Endothelial cell of umbilical vein (primary cell): Measurements from ENCODE around the gene HOXC12. TPM values are rescaled to one million over a fixed set of nuclear protein-coding genes. Genes with fewer than 3 reads are reported as not detected.

Source experiments
- BruUV-seq: library from RNA; stranded (reverse); fragments of 400-500 nt; replicated peaks from 2 replicates; lab custom pipeline; 2021; lab: Mats Ljungman, UMichigan
- CTCF ChIA-PET: fragments of 300-600, 350-600 bp; sonication (Branson Sonifier 250); formaldehyde crosslinking; loops from one replicate; lab custom pipeline; 2021; ENCODE audit warnings: antibody characterized with exemption, inconsistent platforms; lab: Charles Lee
- POLR2A ChIA-PET: fragments of 300-600, 350-600 bp; sonication (Branson Sonifier 250); formaldehyde crosslinking; loops from one replicate; lab custom pipeline; 2021; ENCODE audit warnings: antibody characterized with exemption, inconsistent platforms; lab: Charles Lee
- DNase-seq: peaks from one replicate; pipeline ENCODE4 v3.0.0-alpha.2; 2011; ENCODE audit warnings: low read depth, low spot score
- FAIRE-seq: peaks from 2 replicates; lab custom pipeline; 2011; peaks lifted over from hg19 to GRCh38; lab: Jason Lieb, UNC
- H2AFZ ChIP-seq: 2 replicates; pipeline ENCODE4 v1.6.0; 2012; ENCODE audit warnings: low read depth, low read length, control low read depth, inconsistent platforms
- H3K27ac ChIP-seq: 2 replicates; pipeline ENCODE4 v1.5.1; 2011; ENCODE audit warnings: low read depth, mild to moderate bottlenecking, control low read depth, low read length, moderate library complexity; ENCODE audit not compliant: insufficient read depth
- H3K27me3 ChIP-seq, 2 experiments: 2 replicates each; pipeline versions ENCODE4 v1.6.0 to v1.6.1; 2011; ENCODE audit warnings: low read length in 2 of 2, mixed read lengths in 1 of 2; ENCODE audit not compliant: control insufficient read depth in 2 of 2, insufficient read depth in 2 of 2
- H3K36me3 ChIP-seq, 2 experiments: 2 replicates in 1 of 2; 3 replicates in 1 of 2; pipeline ENCODE4 v1.5.1; 2011; ENCODE audit warnings: low read length in 2 of 2, mild to moderate bottlenecking in 1 of 2, moderate library complexity in 1 of 2; ENCODE audit not compliant: control insufficient read depth in 2 of 2, insufficient read depth in 2 of 2; ENCODE audit errors: extremely low read depth in 1 of 2
- H3K4me1 ChIP-seq: 3 replicates; pipeline ENCODE4 v1.5.1; 2011; ENCODE audit warnings: mild to moderate bottlenecking, low read length; ENCODE audit not compliant: control insufficient read depth, insufficient read depth; ENCODE audit errors: extremely low read depth
- H3K4me2 ChIP-seq: 2 replicates; pipeline ENCODE4 v1.6.1; 2011; ENCODE audit warnings: low read length, control low read depth, mixed read lengths; ENCODE audit not compliant: insufficient read depth
- H3K4me3 ChIP-seq, 3 experiments: fragments of 200-600 bp in 1 of 3; sonication (generic), shearing (Covaris generic) in 1 of 3; replicated peaks in 1 of 3; 2 replicates each; pipeline ENCODE4 v1.5.1; 2011 to 2016; ENCODE audit warnings: control low read depth in 3 of 3, low read length in 3 of 3, mild to moderate bottlenecking in 2 of 3, inconsistent platforms in 1 of 3, low read depth in 1 of 3, moderate library complexity in 1 of 3; ENCODE audit not compliant: insufficient read depth in 1 of 3
- H3K79me2 ChIP-seq: 2 replicates; pipeline ENCODE4 v1.6.0; 2012; ENCODE audit warnings: low read length, inconsistent platforms; ENCODE audit not compliant: control insufficient read depth, insufficient read depth
- H3K9ac ChIP-seq: replicated peaks from 2 replicates; pipeline ENCODE3; 2011; ENCODE audit warnings: low read length, control low read depth; ENCODE audit not compliant: insufficient read depth; ENCODE audit errors: extremely low read depth
- H3K9me1 ChIP-seq: replicated peaks from 3 replicates; pipeline ENCODE4 v1.6.0; 2011; ENCODE audit warnings: mild to moderate bottlenecking, low read length; ENCODE audit not compliant: control insufficient read depth, insufficient read depth; ENCODE audit errors: extremely low read depth
- H3K9me3 ChIP-seq: replicated peaks from 2 replicates; pipeline ENCODE4 v1.5.1; 2012; ENCODE audit warnings: low read length, inconsistent platforms; ENCODE audit not compliant: control insufficient read depth, insufficient read depth
- H4K20me1 ChIP-seq: replicated peaks from 2 replicates; pipeline ENCODE3; 2011; ENCODE audit warnings: mild to moderate bottlenecking, low read length; ENCODE audit not compliant: control insufficient read depth, insufficient read depth; ENCODE audit errors: extremely low read depth
- CTCF ChIP-seq, 2 donors: IDR thresholded peaks; 1 replicate in 1 of 2; 2 replicates in 1 of 2; pipeline ENCODE4 v1.5.1; 2011; ENCODE audit warnings: low read length in 2 of 2, mild to moderate bottlenecking in 2 of 2, moderate library complexity in 2 of 2, control low read depth in 1 of 2, inconsistent platforms in 1 of 2, low read depth in 1 of 2; ENCODE audit not compliant: insufficient read depth in 1 of 2; ENCODE audit errors: extremely low read depth in 1 of 2
- EZH2 ChIP-seq: IDR thresholded peaks from 2 replicates; pipeline ENCODE4 v1.6.1; 2012; ENCODE audit warnings: borderline replicate concordance, low read depth, mild to moderate bottlenecking, moderate library complexity, low read length, inconsistent platforms; ENCODE audit not compliant: severe bottlenecking
- FOS ChIP-seq: IDR thresholded peaks from 2 replicates; pipeline ENCODE4 v1.6.1; 2011; ENCODE audit warnings: mild to moderate bottlenecking, low read length, moderate library complexity, borderline replicate concordance; ENCODE audit not compliant: insufficient read depth
- GATA2 ChIP-seq: IDR thresholded peaks from 2 replicates; pipeline ENCODE4 v1.7.0; 2011; ENCODE audit warnings: low read depth, mild to moderate bottlenecking, moderate library complexity, mixed read lengths, low read length; ENCODE audit not compliant: insufficient read length, insufficient read depth
- JUN ChIP-seq: IDR thresholded peaks from 2 replicates; pipeline ENCODE4 v1.6.1; 2011; ENCODE audit warnings: borderline replicate concordance, low read depth; ENCODE audit not compliant: insufficient read length, insufficient read depth
- MYC ChIP-seq: IDR thresholded peaks from one replicate; pipeline ENCODE4 v1.6.1; 2011; ENCODE audit warnings: mild to moderate bottlenecking, low read depth, low read length
- POLR2A ChIP-seq: IDR thresholded peaks from 2 replicates; pipeline ENCODE4 v1.6.1; 2012; ENCODE audit warnings: low read depth, mild to moderate bottlenecking, control low read depth, low read length
- POLR2AphosphoS5 ChIP-seq: IDR thresholded peaks from 2 replicates; pipeline ENCODE4 v1.6.1; 2012; ENCODE audit warnings: low read depth, mild to moderate bottlenecking, control low read depth, low read length, moderate library complexity; ENCODE audit not compliant: insufficient read depth
- dilution Hi-C: fragments of 300-500 bp; cut with MboI; formaldehyde crosslinking; loops from one replicate; pipeline ENCODE4 v1.15.0; 2019; ENCODE audit warnings: low sequenced_read_pairs; ENCODE audit not compliant: extremely low pct_ligation_motif_present
- intact Hi-C: fragments of 100-400 bp; cut with micrococcal nuclease; formaldehyde crosslinking; loops from one replicate; pipeline ENCODE4 v1.10.0; 2022
- polyA plus RNA-seq, 4 experiments: library from polyadenylated mRNA; depleted of rRNA in 3 of 4; stranded (reverse) in 3 of 4; unstranded in 1 of 4; fragments of >200 nt; gene quantifications; 2 replicates each; pipeline versions ENCODE4 v1.2.1 to v1.2.3, GENCODE V29; 2011 to 2012; ENCODE audit warnings: missing spikeins in 1 of 4
- total RNA-seq: library from RNA; stranded (reverse); gene quantifications from 2 replicates; pipeline ENCODE4 v1.2.3, GENCODE V29; 2021

HOXC12 gene
- total and polyA plus RNA-seq, 2 donors (not counting 3 experiments of a cell fraction or from before 2014, with no cell fraction given) = not detected

GRCh38 chr12:53968214-53969127, 13.8 kb downstream of the HOXC12 start:
- CTCF ChIA-PET = no interaction called here
- H3K27ac ChIP-seq = no peak overlapping the region
- POLR2A ChIA-PET = no interaction called here
- no peak overlapping the region for H2AFZ ChIP-seq
- H3K9me3 ChIP-seq = no peaks in the 10 kb centered on the region
- H3K36me3 ChIP-seq = no peaks in the 10 kb centered on the region
- no peak overlapping the region for H3K9ac ChIP-seq
- H3K9me1 ChIP-seq = no peaks in the 10 kb centered on the region
- TF ChIP-seq POLR2A (no peak), CTCF (IDR thresholded peaks at IDR 0.05; ENCODE audit: extremely low read depth in 1 of 2, insufficient read depth in 1 of 2, low read depth in 1 of 2, low read length in 2 of 2) (no peak), EZH2 (no peak), JUN (no peak), GATA2 (no peak), MYC (no peak), POLR2AphosphoS5 (no peak), FOS (no peak)
- DNase-seq (no peak), FAIRE-seq (no peak)
- H3K4me3 ChIP-seq = no peak overlapping the region
- H3K27me3 ChIP-seq = peaks cover 94 to 100% of the 10 kb centered on the region in 2 experiments
- dilution Hi-C loops (no loop called here), intact Hi-C loops (no loop called here)
- H3K79me2 ChIP-seq = no peaks in the 10 kb centered on the region
- no peaks in the 10 kb centered on the region for H3K4me1 ChIP-seq
- no peak overlapping the region for H3K4me2 ChIP-seq
- H4K20me1 ChIP-seq = no peaks in the 10 kb centered on the region
- BruUV-seq = no TSS peak
